Muscle layer of duodenum (tissue), 2 donors: Measurements from ENCODE around the gene KIF4B.
"Not testable (repeated sequence)": the region's sequence is repeated elsewhere in the genome, so short reads cannot be mapped to it uniquely, and the experiment has no call there.

Source experiments
- H3K27ac ChIP-seq: one replicate; pipeline ENCODE4 v1.7.0; 2013; ENCODE audit warnings: mild to moderate bottlenecking, low read length
- H3K27me3 ChIP-seq: one replicate; pipeline ENCODE4 v1.7.0; 2013; ENCODE audit warnings: low read depth, mild to moderate bottlenecking, control low read depth, low read length
- H3K36me3 ChIP-seq, 2 donors: one replicate each; pipeline ENCODE4 v1.7.0; 2013; ENCODE audit warnings: low read length in 2 of 2, control low read depth in 1 of 2, mild to moderate bottlenecking in 1 of 2; ENCODE audit not compliant: insufficient read depth in 2 of 2, control insufficient read depth in 1 of 2
- H3K4me1 ChIP-seq, 2 donors: one replicate each; pipeline ENCODE4 v1.7.0; 2013; ENCODE audit warnings: low read length in 2 of 2, mild to moderate bottlenecking in 2 of 2, control low read depth in 1 of 2, moderate library complexity in 1 of 2; ENCODE audit not compliant: insufficient read depth in 2 of 2, control insufficient read depth in 1 of 2
- H3K4me3 ChIP-seq, 2 donors: one replicate each; pipeline ENCODE4 v1.7.0; 2013; ENCODE audit warnings: low read length in 2 of 2, low read depth in 1 of 2, mild to moderate bottlenecking in 1 of 2
- H3K9me3 ChIP-seq, 2 donors: one replicate each; pipeline ENCODE4 v1.7.0; 2013; ENCODE audit warnings: low read length in 2 of 2, control low read depth in 1 of 2, mild to moderate bottlenecking in 1 of 2; ENCODE audit not compliant: control insufficient read depth in 1 of 2
- donor health status: healthy.

The KIF4B gene

GRCh38 chr5:155013526-155013925, at the start of gene KIF4B:
KIF4B (plus strand) TSS chr5:155013755; CDS start chr5:155013860, 105 bp downstream.
- Histone ChIP-seq H3K27me3 (no peaks in the 10 kb centered on the region), H3K27ac (no peak within 1 kb of the TSS), H3K36me3 (no peaks in the 10 kb centered on the region), H3K9me3 (no peaks in the 10 kb centered on the region), H3K4me3 (no peak within 1 kb of the TSS), H3K4me1 (no peaks in the 10 kb centered on the region)

GRCh38 chr5:154966081-154966841, 47.3 kb upstream of the KIF4B start:
- Histone ChIP-seq H3K4me3 (no peak overlapping the region), H3K4me1 (no peaks in the 10 kb centered on the region), H3K27me3 (no peaks in the 10 kb centered on the region), H3K27ac (no peak overlapping the region), H3K36me3 (peaks cover 26 to 39% of the 10 kb centered on the region in 2 donors), H3K9me3 (no peaks in the 10 kb centered on the region)

GRCh38 chr5:154966874-154967273, 46.7 kb upstream of the KIF4B start:
- H3K4me1 ChIP-seq = no peaks in the 10 kb centered on the region
- no peaks in the 10 kb centered on the region for H3K27me3 ChIP-seq
- H3K36me3 ChIP-seq = peaks cover 20 to 35% of the 10 kb centered on the region in 2 donors
- H3K27ac ChIP-seq = no peak overlapping the region
- H3K9me3 ChIP-seq = no peaks in the 10 kb centered on the region
- no peak overlapping the region for H3K4me3 ChIP-seq

- H3K9me3 ChIP-seq = no peaks in the 10 kb centered on the region
- no peaks in the 10 kb centered on the region for H3K4me1 ChIP-seq
- no peaks in the 10 kb centered on the region for H3K27me3 ChIP-seq
- H3K36me3 ChIP-seq = peaks cover 16 to 34% of the 10 kb centered on the region in 2 donors
- no peak overlapping the region for H3K4me3 ChIP-seq
- H3K27ac ChIP-seq = no peak overlapping the region
These were observed 46.0 kb upstream of the KIF4B start for GRCh38 chr5:154967421-154968024.

- Histone ChIP-seq H3K36me3 (peaks cover 15 to 34% of the 10 kb centered on the region in 2 donors), H3K27me3 (no peaks in the 10 kb centered on the region), H3K27ac (no peak overlapping the region), H3K4me3 (no peak overlapping the region), H3K4me1 (no peaks in the 10 kb centered on the region), H3K9me3 (no peaks in the 10 kb centered on the region)
These were observed 44.6 kb upstream of the KIF4B start for GRCh38 chr5:154968953-154969352.

GRCh38 chr5:154970759-154971158, 42.8 kb upstream of the KIF4B start:
- H3K36me3 ChIP-seq = peaks cover 15 to 26% of the 10 kb centered on the region in 2 donors
- no peaks in the 10 kb centered on the region for H3K9me3 ChIP-seq
- H3K4me1 ChIP-seq = no peaks in the 10 kb centered on the region
- H3K27me3 ChIP-seq = no peaks in the 10 kb centered on the region
- no peak overlapping the region for H3K27ac ChIP-seq
- H3K4me3 ChIP-seq = no peak overlapping the region

- no peaks in the 10 kb centered on the region for H3K4me1 ChIP-seq
- peaks cover 10 to 19% of the 10 kb centered on the region in 2 donors for H3K36me3 ChIP-seq
- H3K9me3 ChIP-seq = no peaks in the 10 kb centered on the region
- H3K27me3 ChIP-seq = no peaks in the 10 kb centered on the region
- no peak overlapping the region for H3K4me3 ChIP-seq
- H3K27ac ChIP-seq = no peak overlapping the region
These were observed 42.1 kb upstream of the KIF4B start for GRCh38 chr5:154971501-154971900.

GRCh38 chr5:154972476-154973080, 41.0 kb upstream of the KIF4B start:
- no peaks in the 10 kb centered on the region for H3K4me1 ChIP-seq
- no peaks in the 10 kb centered on the region for H3K9me3 ChIP-seq
- peaks cover 4 to 9% of the 10 kb centered on the region in 2 donors for H3K36me3 ChIP-seq
- no peak overlapping the region for H3K4me3 ChIP-seq
- no peak overlapping the region for H3K27ac ChIP-seq
- no peaks in the 10 kb centered on the region for H3K27me3 ChIP-seq

- H3K27me3 ChIP-seq, H3K36me3 ChIP-seq, H3K4me1 ChIP-seq, H3K27ac ChIP-seq, H3K4me3 ChIP-seq, H3K9me3 ChIP-seq: not testable (repeated sequence)
These were observed 37.5 kb upstream of the KIF4B start for GRCh38 chr5:154976082-154976481.

- no peaks in the 10 kb centered on the region for H3K9me3 ChIP-seq
- H3K27ac ChIP-seq = no peak overlapping the region
- H3K36me3 ChIP-seq = no peaks in the 10 kb centered on the region
- H3K4me1 ChIP-seq = no peaks in the 10 kb centered on the region
- no peaks in the 10 kb centered on the region for H3K27me3 ChIP-seq
- no peak overlapping the region for H3K4me3 ChIP-seq
These were observed 36.1 kb upstream of the KIF4B start for GRCh38 chr5:154977409-154977808.

GRCh38 chr5:154978294-154978693, 35.3 kb upstream of the KIF4B start:
- H3K4me1 ChIP-seq, H3K9me3 ChIP-seq, H3K27ac ChIP-seq, H3K27me3 ChIP-seq, H3K36me3 ChIP-seq, H3K4me3 ChIP-seq: not testable (repeated sequence)
